IMR-90 (cell line): Measurements from ENCODE around the gene PCNP. TPM values are rescaled to one million over a fixed set of nuclear protein-coding genes. Genes with fewer than 3 reads are reported as not detected.

Source experiments
- ATAC-seq: fragments of 200-7000 bp; cut with Tn5 transposase; 2 replicates; pipeline ENCODE4 v1.9.1; 2020; ENCODE audit warnings: low read depth, mild to moderate bottlenecking, moderate library complexity
- BruUV-seq: library from RNA; stranded (reverse); fragments of 400-500 nt; replicated peaks from 2 replicates; lab custom pipeline; 2021; lab: Mats Ljungman, UMichigan
- CTCF ChIA-PET: fragments of 300-600 bp; formaldehyde crosslinking; extraction: SDS; loops from one replicate; lab custom pipeline; 2021; ENCODE audit warnings: antibody characterized with exemption; lab: Yijun Ruan, JAX
- POLR2A ChIA-PET: fragments of 300-600 bp; sonication (Branson Sonifier 250); formaldehyde crosslinking; loops from one replicate; lab custom pipeline; 2022; ENCODE audit warnings: antibody characterized with exemption; ENCODE audit not compliant: unreplicated experiment; lab: Charles Lee
- DNase-seq: peaks from one replicate; pipeline ENCODE4 v3.0.0; 2013
- H2AFZ ChIP-seq: replicated peaks from 2 replicates; pipeline ENCODE3; 2013; ENCODE audit warnings: low read length, mild to moderate bottlenecking; ENCODE audit not compliant: poor library complexity
- H2AK5ac ChIP-seq: 2 replicates; pipeline ENCODE4 v1.6.1; 2013; ENCODE audit warnings: low read depth, low read length, inconsistent platforms
- H2AK9ac ChIP-seq: replicated peaks from 2 replicates; pipeline ENCODE3; 2013; ENCODE audit warnings: mild to moderate bottlenecking, low read depth, low read length, moderate library complexity; ENCODE audit not compliant: poor library complexity
- H2BK120ac ChIP-seq: 2 replicates; pipeline ENCODE4 v1.6.1; 2013; ENCODE audit warnings: low read depth, low read length, inconsistent platforms
- H2BK15ac ChIP-seq: 3 replicates; pipeline ENCODE4 v1.6.1; 2013; ENCODE audit warnings: low read depth, low read length, inconsistent platforms
- H2BK20ac ChIP-seq: 2 replicates; pipeline ENCODE4 v1.6.1; 2013; ENCODE audit warnings: low read depth, mild to moderate bottlenecking, inconsistent platforms, low read length, moderate library complexity
- H2BK5ac ChIP-seq: 2 replicates; pipeline ENCODE4 v1.6.1; 2013; ENCODE audit warnings: mild to moderate bottlenecking, low read depth, low read length, inconsistent platforms; ENCODE audit not compliant: poor library complexity, severe bottlenecking
- H3K14ac ChIP-seq: replicated peaks from 2 replicates; pipeline ENCODE4 v1.6.1; 2013; ENCODE audit warnings: low read depth, low read length, inconsistent platforms
- H3K18ac ChIP-seq: 2 replicates; pipeline ENCODE4 v1.6.1; 2013; ENCODE audit warnings: low read depth, low read length, control low read depth
- H3K23ac ChIP-seq: 2 replicates; pipeline ENCODE4 v1.6.1; 2013; ENCODE audit warnings: low read depth, low read length, inconsistent platforms
- H3K27ac ChIP-seq: 2 replicates; pipeline ENCODE4 v1.5.1; 2013; ENCODE audit warnings: mild to moderate bottlenecking, control low read depth, low read length; ENCODE audit not compliant: insufficient read depth
- H3K27me3 ChIP-seq: 2 replicates; pipeline ENCODE4 v1.6.1; 2013; ENCODE audit warnings: low read length; ENCODE audit not compliant: control insufficient read depth, insufficient read depth
- H3K36me3 ChIP-seq: 2 replicates; pipeline ENCODE4 v1.6.1; 2013; ENCODE audit warnings: low read length, mixed read lengths; ENCODE audit not compliant: control insufficient read depth, insufficient read depth
- H3K4ac ChIP-seq: 2 replicates; pipeline ENCODE4 v1.6.1; 2013; ENCODE audit warnings: low read depth, low read length, inconsistent platforms
- H3K4me1 ChIP-seq: 2 replicates; pipeline ENCODE4 v1.6.1; 2013; ENCODE audit warnings: low read length, mixed read lengths; ENCODE audit not compliant: control insufficient read depth, insufficient read depth
- H3K4me2 ChIP-seq: 2 replicates; pipeline ENCODE4 v1.6.1; 2013; ENCODE audit warnings: low read depth, mild to moderate bottlenecking, control low read depth, low read length, moderate library complexity
- H3K4me3 ChIP-seq: 2 replicates; pipeline ENCODE4 v1.5.1; 2013; ENCODE audit warnings: low read depth, mild to moderate bottlenecking, control low read depth, low read length, moderate library complexity; ENCODE audit not compliant: insufficient read depth
- H3K56ac ChIP-seq: 2 replicates; pipeline ENCODE4 v1.6.1; 2013; ENCODE audit warnings: low read length, inconsistent platforms; ENCODE audit not compliant: insufficient read depth; ENCODE audit errors: extremely low read depth
- H3K79me1 ChIP-seq, 2 experiments: 2 replicates each; pipeline ENCODE4 v1.6.1; 2013; ENCODE audit warnings: low read length in 2 of 2, inconsistent platforms in 1 of 2, low read depth in 1 of 2
- H3K9ac ChIP-seq: 2 replicates; pipeline ENCODE4 v1.6.1; 2013; ENCODE audit warnings: low read depth, low read length, control low read depth
- H3K9me1 ChIP-seq: 2 replicates; pipeline ENCODE4 v1.6.1; 2013; ENCODE audit warnings: low read length, inconsistent platforms; ENCODE audit not compliant: insufficient read depth
- H3K9me3 ChIP-seq: 2 replicates; pipeline ENCODE4 v1.6.1; 2013; ENCODE audit warnings: low read length; ENCODE audit not compliant: control insufficient read depth, insufficient read depth
- H4K20me1 ChIP-seq: 2 replicates; pipeline ENCODE4 v1.6.1; 2013; ENCODE audit warnings: low read length, inconsistent platforms; ENCODE audit not compliant: insufficient read depth
- H4K5ac ChIP-seq: 2 replicates; pipeline ENCODE4 v1.6.1; 2013; ENCODE audit warnings: mild to moderate bottlenecking, low read depth, low read length, control low read depth
- H4K8ac ChIP-seq, 2 experiments: 2 replicates each; pipeline ENCODE4 v1.6.1; 2013; ENCODE audit warnings: low read depth in 2 of 2, low read length in 2 of 2, control low read depth in 1 of 2, inconsistent platforms in 1 of 2
- H4K91ac ChIP-seq: 2 replicates; pipeline ENCODE4 v1.6.1; 2013; ENCODE audit warnings: low read depth, low read length, inconsistent platforms; ENCODE audit not compliant: insufficient read depth
- BHLHE40 ChIP-seq: fragments of 150-350 bp; IDR thresholded peaks from 2 replicates; pipeline ENCODE4 v1.6.1; 2016; ENCODE audit warnings: mild to moderate bottlenecking, low read depth, low read length
- CEBPB ChIP-seq: IDR thresholded peaks from 2 replicates; pipeline ENCODE4 v1.6.1; 2012; ENCODE audit warnings: low read depth, low read length, improper control_type of control experiment
- CHD1 ChIP-seq: IDR thresholded peaks from 2 replicates; pipeline ENCODE4 v1.6.1; 2012; ENCODE audit warnings: low read depth, low read length, improper control_type of control experiment
- FOS ChIP-seq: fragments of 150-350 bp; IDR thresholded peaks from 2 replicates; pipeline ENCODE4 v1.6.1; 2016; ENCODE audit warnings: low read depth, low read length
- MAFK ChIP-seq: IDR thresholded peaks from 2 replicates; pipeline ENCODE4 v1.6.1; 2012; ENCODE audit warnings: low read depth, low read length, improper control_type of control experiment
- MXI1 ChIP-seq: IDR thresholded peaks from 2 replicates; pipeline ENCODE4 v1.6.1; 2012; ENCODE audit warnings: low read depth, mild to moderate bottlenecking, low read length, moderate library complexity, borderline replicate concordance
- POLR2A ChIP-seq: IDR thresholded peaks from 2 replicates; pipeline ENCODE4 v1.6.1; 2012; ENCODE audit warnings: mild to moderate bottlenecking, low read depth, low read length
- RCOR1 ChIP-seq: IDR thresholded peaks from 2 replicates; pipeline ENCODE4 v1.6.1; 2012; ENCODE audit warnings: mild to moderate bottlenecking, low read length, improper control_type of control experiment; ENCODE audit not compliant: insufficient replicate concordance
- RFX5 ChIP-seq: IDR thresholded peaks from 2 replicates; pipeline ENCODE4 v1.8.0; 2012; ENCODE audit warnings: low read depth, mild to moderate bottlenecking, low read length, moderate library complexity
- USF2 ChIP-seq: fragments of 150-350 bp; IDR thresholded peaks from 2 replicates; pipeline ENCODE4 v1.6.1; 2017; ENCODE audit warnings: mild to moderate bottlenecking, antibody characterized with exemption, low read length, low read depth
- WGBS, 2 experiments: methylation state at CpG; one replicate each; pipeline versions ENCODE4 v1.1.5 to v1.1.7; 2013; ENCODE audit warnings: missing lambda C conversion rate in 2 of 2; ENCODE audit not compliant: insufficient read length in 1 of 2; ENCODE audit errors: extremely low coverage in 2 of 2; 5-methylcytosine and 5-hydroxymethylcytosine counted together
- dilution Hi-C: fragments of 300-500 bp; cut with HindIII; formaldehyde crosslinking; loops from one replicate; pipeline ENCODE4 v1.14.3; 2018; ENCODE audit warnings: low sequenced_read_pairs; ENCODE audit not compliant: unreplicated experiment
- in situ Hi-C: fragments of 300-500 bp; cut with MboI; formaldehyde crosslinking; loops from 3 replicates; pipeline ENCODE4 v1.14.3; 2019; ENCODE audit warnings: low sequenced_read_pairs, inconsistent platforms, mixed read lengths
- intact Hi-C: fragments of 100-400 bp; cut with micrococcal nuclease; formaldehyde crosslinking; loops from 2 replicates; pipeline ENCODE4 v1.10.0; 2022
- polyA plus RNA-seq, 3 experiments: library from polyadenylated mRNA; depleted of rRNA; stranded (reverse); fragments of >200 nt; gene quantifications; 2 replicates each; pipeline ENCODE4 v1.2.3, GENCODE V29; 2012; ENCODE audit warnings: low replicate concordance in 1 of 3
- total RNA-seq: library from RNA; depleted of rRNA; stranded (reverse); fragments of >200 nt; gene quantifications from 2 replicates; pipeline ENCODE4 v1.2.3, GENCODE V29; 2012

The PCNP gene
- total and polyA plus RNA-seq, 2 of the 4 experiments (the other 2 are of a cell fraction): 34.6 to 53.2 TPM

- H4K20me1 ChIP-seq: no peaks in the 10 kb centered on the region
Observed at GRCh38 chr3:101618726-101619125, 44.7 kb downstream of the PCNP start.

More at GRCh38 chr3:101618726-101619125, 44.7 kb downstream of the PCNP start:
- H3K56ac ChIP-seq: no peak overlapping the region
- no peak overlapping the region for H2BK120ac ChIP-seq
- H2BK15ac ChIP-seq: no peak overlapping the region
- no peak overlapping the region for H3K4ac ChIP-seq
- no peaks in the 10 kb centered on the region for H3K27me3 ChIP-seq
- in situ Hi-C loops: no loop called here
- H3K4me1 ChIP-seq: no peaks in the 10 kb centered on the region
- no peak overlapping the region for H2BK5ac ChIP-seq
- intact Hi-C loops: no loop called here
- no peak overlapping the region for H3K23ac ChIP-seq
- no peak overlapping the region for H2BK20ac ChIP-seq
- WGBS, 2 experiments: no CpG with 5 or more reads among the region's 1 CpG
- no peak overlapping the region for H3K4me3 ChIP-seq
- H3K14ac ChIP-seq: no peak overlapping the region
- ATAC-seq (no peak), DNase-seq (no peak)
- no peaks in the 10 kb centered on the region for H3K36me3 ChIP-seq
- no peak overlapping the region for H3K18ac ChIP-seq
- no peak overlapping the region for H4K91ac ChIP-seq
- no peak overlapping the region for H3K27ac ChIP-seq
- ChIA-PET CTCF (interaction anchor here (1.2 kb wide), 1 partner anchor 45 kb away, joined by 3 read pairs; the partner anchor contains the start of gene PCNP), POLR2A (no interaction called here)
- H3K79me1 ChIP-seq: no peaks in the 10 kb centered on the region
- no peak overlapping the region for H4K8ac ChIP-seq
- no peak overlapping the region for H4K5ac ChIP-seq
- H2AK5ac ChIP-seq: no peak overlapping the region
- H3K4me2 ChIP-seq: no peak overlapping the region
- H3K9me3 ChIP-seq: no peaks in the 10 kb centered on the region
- dilution Hi-C loops: no loop called here
- no peak overlapping the region for H3K9ac ChIP-seq
- BruUV-seq: no TSS peak
- H2AFZ ChIP-seq: no peak overlapping the region
- no peaks in the 10 kb centered on the region for H3K9me1 ChIP-seq
- TF ChIP-seq RFX5: no peak
- no peak for TF ChIP-seq RCOR1
- TF ChIP-seq MXI1: no peak
- no peak for TF ChIP-seq MAFK
- TF ChIP-seq USF2: no peak
- no peak for TF ChIP-seq FOS
- TF ChIP-seq BHLHE40: no peak
- TF ChIP-seq CHD1: no peak
- TF ChIP-seq POLR2A: no peak
- TF ChIP-seq CEBPB: no peak
- H2AK9ac ChIP-seq: no peak overlapping the region
